Activated CD8-positive, alpha-beta T cell treated with anti-CD3 and anti-CD28 coated beads for 36 hours (primary cell): ENCODE results near the gene FRMD4A. TPM values are rescaled to one million over a fixed set of nuclear protein-coding genes. Genes with fewer than 3 reads are reported as not detected.
"Not testable (repeated sequence)": the region's sequence is repeated elsewhere in the genome, so short reads cannot be mapped to it uniquely, and the experiment has no call there.

ENCODE experiments used
- ATAC-seq: fragments of 200-7000 bp; cut with Tn5 transposase; one replicate; pipeline ENCODE4 v1.10.0; 2021; ENCODE audit warnings: mild to moderate bottlenecking, moderate library complexity
- CTCF ChIA-PET: fragments of 350-600 bp; sonication (Branson Sonifier 250); formaldehyde crosslinking; loops from one replicate; lab custom pipeline; 2021; ENCODE audit warnings: antibody characterized with exemption; lab: Charles Lee
- POLR2A ChIA-PET: fragments of 350-600 bp; sonication (Branson Sonifier 250); formaldehyde crosslinking; loops from one replicate; lab custom pipeline; 2021; ENCODE audit warnings: antibody characterized with exemption; lab: Charles Lee
- DNase-seq: peaks from one replicate; pipeline ENCODE4 v3.0.0-alpha.2; 2020
- H3K27ac Mint-ChIP-seq: one replicate; pipeline ENCODE4 v1.8.0; 2021; ENCODE audit warnings: mild to moderate bottlenecking, mixed read lengths
- H3K27me3 Mint-ChIP-seq: one replicate; pipeline ENCODE4 v1.8.0; 2021; ENCODE audit warnings: mixed read lengths
- H3K36me3 Mint-ChIP-seq: one replicate; pipeline ENCODE4 v1.8.0; 2021; ENCODE audit warnings: low read depth, mixed read lengths
- H3K4me1 Mint-ChIP-seq: one replicate; pipeline ENCODE4 v1.8.0; 2021; ENCODE audit warnings: low read depth, mixed read lengths
- H3K4me3 Mint-ChIP-seq: one replicate; pipeline ENCODE4 v1.8.0; 2021; ENCODE audit warnings: mild to moderate bottlenecking, moderate library complexity, mixed read lengths
- H3K9me3 Mint-ChIP-seq: one replicate; pipeline ENCODE4 v1.8.0; 2021; ENCODE audit warnings: mixed read lengths
- CTCF ChIP-seq: fragments of 200-600 bp; IDR thresholded peaks from one replicate; pipeline ENCODE4 v1.8.0; 2022; ENCODE audit warnings: antibody characterized with exemption, mild to moderate bottlenecking
- intact Hi-C: fragments of 100-400 bp; cut with micrococcal nuclease; formaldehyde crosslinking; loops from one replicate; pipeline ENCODE4 v1.10.0; 2022
- total RNA-seq, 2 experiments: library from RNA; stranded (reverse); gene quantifications; one replicate each; pipeline ENCODE4 v1.2.3, GENCODE V29; 2021

The FRMD4A gene
- total RNA-seq, 2 experiments from 2014 or later: 2.1 to 2.8 TPM

- intact Hi-C loops: no loop called here
- no peak overlapping the region for H3K27ac Mint-ChIP-seq
Observed at GRCh38 chr10:14211610-14212009, 119.1 kb downstream of the FRMD4A start.

GRCh38 chr10:14208231-14208630, 122.5 kb downstream of the FRMD4A start:
- no peaks in the 10 kb centered on the region for H3K36me3 Mint-ChIP-seq
- no peak overlapping the region for H3K4me3 Mint-ChIP-seq
- no peaks in the 10 kb centered on the region for H3K9me3 Mint-ChIP-seq
- H3K27me3 Mint-ChIP-seq: peaks cover 6% of the 10 kb centered on the region
- no peak for DNase-seq
- intact Hi-C loops: no loop called here
- ChIA-PET POLR2A (no interaction called here), CTCF (interaction anchor here (1.4 to 2.3 kb wide), 2 partner anchors 9 to 12 kb away, joined by 3 to 8 read pairs; no protein-coding TSS in a partner anchor)
- no peak for TF ChIP-seq CTCF
- no peak for ATAC-seq
- H3K4me1 Mint-ChIP-seq: no peaks in the 10 kb centered on the region
- H3K27ac Mint-ChIP-seq: no peak overlapping the region

More at GRCh38 chr10:14211610-14212009, 119.1 kb downstream of the FRMD4A start:
- POLR2A ChIA-PET: interaction anchor here (1.8 kb wide), 1 partner anchor 27 kb away, joined by 4 read pairs; no protein-coding TSS in a partner anchor
- Mint-ChIP-seq H3K4me1 (no peaks in the 10 kb centered on the region), H3K4me3 (no peak overlapping the region), H3K36me3 (no peaks in the 10 kb centered on the region), H3K9me3 (no peaks in the 10 kb centered on the region), H3K27me3 (peaks cover 7% of the 10 kb centered on the region)
- CTCF ChIA-PET: interaction anchor here (1.0 kb wide), 1 partner anchor 15 kb away, joined by 8 read pairs; no protein-coding TSS in a partner anchor
- DNase-seq (no peak), ATAC-seq (no peak)
- TF ChIP-seq CTCF: no peak

- POLR2A ChIA-PET: interaction anchor here (0.6 kb wide), 1 partner anchor 102 kb away, joined by 3 read pairs; no protein-coding TSS in a partner anchor
- Mint-ChIP-seq H3K27me3 (peaks cover 4% of the 10 kb centered on the region), H3K9me3 (no peaks in the 10 kb centered on the region), H3K36me3 (no peaks in the 10 kb centered on the region), H3K4me1 (no peaks in the 10 kb centered on the region), H3K27ac (no peak overlapping the region), H3K4me3 (no peak overlapping the region)
- ATAC-seq (no peak), DNase-seq (no peak)
- CTCF ChIA-PET: interaction anchor here (0.6 to 2.3 kb wide), 3 partner anchors 9 to 618 kb away, joined by 3 to 16 read pairs (median 4); no protein-coding TSS in a partner anchor
- no peak for TF ChIP-seq CTCF
- intact Hi-C loops: no loop called here
Observed at GRCh38 chr10:14205233-14205632, 125.5 kb downstream of the FRMD4A start.

- Mint-ChIP-seq H3K4me1 (no peaks in the 10 kb centered on the region), H3K4me3 (no peak overlapping the region), H3K27me3 (peaks cover 14% of the 10 kb centered on the region), H3K9me3 (no peaks in the 10 kb centered on the region), H3K36me3 (no peaks in the 10 kb centered on the region), H3K27ac (no peak overlapping the region)
- DNase-seq (peak; percentile 39), ATAC-seq (no peak)
- POLR2A ChIA-PET: interaction anchor here (1.1 to 2.8 kb wide), 2 partner anchors 13 to 15 kb away, joined by 3 to 14 read pairs; no protein-coding TSS in a partner anchor
- intact Hi-C loops: loop anchor here (5.0 kb wide), 1 partner anchor 276 kb away; no protein-coding TSS in a partner anchor
- TF ChIP-seq CTCF: peak; percentile 7
- CTCF ChIA-PET: interaction anchor here (0.7 to 2.7 kb wide), 9 partner anchors 10 to 771 kb away, joined by 3 to 10 read pairs (median 4); no protein-coding TSS in a partner anchor
Observed at GRCh38 chr10:14200698-14201544, 129.8 kb downstream of the FRMD4A start.

- peaks cover 16% of the 10 kb centered on the region for H3K27me3 Mint-ChIP-seq
- H3K27ac Mint-ChIP-seq, H3K9me3 Mint-ChIP-seq, DNase-seq, ATAC-seq, H3K4me3 Mint-ChIP-seq, POLR2A ChIA-PET, H3K36me3 Mint-ChIP-seq, H3K4me1 Mint-ChIP-seq, intact Hi-C loops: not testable (repeated sequence)
- CTCF ChIA-PET: interaction anchor here (1.0 to 2.7 kb wide), 7 partner anchors 8 to 624 kb away, joined by 3 to 10 read pairs (median 4); no protein-coding TSS in a partner anchor
Observed at GRCh38 chr10:14199098-14199497, 131.6 kb downstream of the FRMD4A start.
